NCI-H128 (cell line): Measurements from ENCODE around the gene GDF9.
A peak's percentile ranks its signal among the peaks of the same experiment; 100 is the strongest.

Experiments
- DNase-seq: peaks from one replicate; lab custom pipeline; 2025; ENCODE audit not compliant: unreplicated experiment; lab: John Stamatoyannopoulos, UW

The GDF9 gene

DNA sequence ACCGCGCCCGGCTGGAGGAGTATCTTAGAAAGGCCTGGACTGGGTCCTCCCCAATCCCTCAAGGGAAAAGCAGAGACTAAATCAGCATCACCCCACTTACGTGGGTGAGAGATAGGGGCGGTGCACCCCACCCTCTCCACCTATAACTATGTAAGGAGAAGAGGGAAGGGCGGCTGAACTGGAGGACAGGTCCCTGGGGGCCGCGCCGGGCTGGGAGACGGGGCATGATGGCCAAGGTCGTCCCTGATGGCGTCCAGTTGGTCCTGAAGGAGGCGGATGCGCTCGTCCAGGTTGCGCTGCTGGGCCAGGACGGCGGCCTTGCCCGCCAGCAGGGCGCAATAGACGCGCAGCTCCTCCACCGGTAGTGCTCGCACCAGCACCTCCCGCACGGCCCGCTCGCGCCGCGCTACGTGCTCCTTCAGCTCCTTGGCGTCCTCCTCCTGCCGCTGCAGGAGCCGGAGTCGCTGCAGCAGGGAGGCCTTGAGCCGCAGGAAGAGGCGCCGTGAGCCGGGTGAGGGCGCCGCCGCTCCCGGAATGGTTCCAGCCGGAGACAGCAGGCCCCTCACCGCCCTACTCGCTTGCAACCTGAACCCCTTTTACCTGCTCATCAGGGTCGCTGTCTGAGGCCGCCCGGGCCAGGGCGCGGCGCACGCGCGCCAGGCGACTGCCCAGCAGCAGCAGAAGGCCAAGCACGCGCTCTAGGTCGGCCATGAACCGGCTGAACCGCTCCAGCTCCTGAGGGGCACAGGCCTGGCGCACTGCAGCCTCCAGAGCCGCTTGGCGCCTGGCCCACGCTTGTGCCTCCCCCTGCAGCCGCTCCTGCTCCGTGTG is 43.4 kb downstream of the GDF9 start:
- no peak for DNase-seq

DNA sequence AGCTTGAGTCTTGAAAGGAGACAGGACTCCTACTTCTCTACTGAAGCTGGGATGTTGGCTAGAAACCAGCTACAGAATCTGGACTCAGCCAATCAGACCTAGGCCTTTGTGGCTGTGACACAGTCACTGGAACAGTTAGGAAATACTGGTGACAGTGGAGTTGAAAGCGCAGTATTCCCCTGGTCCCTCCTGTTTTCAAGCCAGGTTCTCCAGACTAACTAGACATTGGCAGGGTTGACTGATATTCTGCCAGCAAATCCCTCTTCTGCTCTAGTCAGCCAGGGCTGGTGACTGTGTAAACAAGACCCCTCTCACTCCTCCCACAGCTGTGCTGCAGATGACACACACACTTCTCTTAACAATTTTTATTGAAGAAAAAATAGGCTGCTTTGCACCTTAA is 44.5 kb downstream of the GDF9 start:
- DNase-seq: no peak

DNA sequence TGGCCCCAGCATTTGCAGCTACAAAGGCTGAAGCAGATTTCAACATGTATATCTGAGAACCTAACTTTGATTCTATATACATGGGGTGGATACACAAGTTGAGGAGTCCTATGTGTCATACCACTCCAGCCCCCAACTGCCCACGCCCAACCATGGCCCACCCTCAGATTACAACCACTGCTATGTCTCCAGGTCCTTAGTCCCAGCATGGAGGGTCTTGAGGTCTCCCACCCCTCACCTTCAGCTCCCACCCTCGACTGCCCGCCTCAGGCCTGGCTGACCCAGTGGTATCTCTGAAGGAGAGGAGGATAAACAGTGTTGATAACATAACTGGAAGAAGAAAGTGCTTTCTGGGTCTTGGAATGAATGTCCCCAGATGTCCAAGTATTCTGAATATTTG is 44.9 kb downstream of the GDF9 start:
- no peak for DNase-seq

DNA sequence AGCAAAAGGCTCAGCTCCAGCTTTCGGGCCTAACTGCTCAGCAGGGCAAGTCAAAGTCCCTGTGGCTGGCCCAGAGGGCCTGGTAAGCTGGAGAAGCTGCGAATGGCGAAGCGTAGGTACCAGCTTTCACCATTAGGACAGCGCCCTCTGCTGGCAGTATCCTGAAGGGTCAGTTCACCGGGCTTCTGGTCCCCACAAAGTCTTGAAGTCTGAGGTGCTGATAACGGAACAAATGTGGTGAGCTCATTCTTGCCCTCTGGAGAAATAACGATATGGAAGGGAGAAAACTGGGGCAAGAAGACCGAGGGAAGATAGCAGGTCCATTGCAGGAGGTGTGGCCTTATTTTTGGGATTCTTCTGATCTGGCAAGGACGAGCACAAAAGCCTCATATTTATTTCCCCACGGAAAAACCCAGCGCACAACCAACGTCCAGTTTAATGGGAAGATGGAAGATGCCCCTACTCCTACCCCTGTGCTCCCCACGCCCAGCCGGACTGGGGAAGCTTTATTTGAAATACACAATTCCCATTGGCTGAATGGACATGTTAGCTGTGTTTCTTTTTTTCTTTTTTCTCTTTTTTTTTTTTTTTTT is 46.0 kb downstream of the GDF9 start:
- peak; percentile 72 for DNase-seq

DNA sequence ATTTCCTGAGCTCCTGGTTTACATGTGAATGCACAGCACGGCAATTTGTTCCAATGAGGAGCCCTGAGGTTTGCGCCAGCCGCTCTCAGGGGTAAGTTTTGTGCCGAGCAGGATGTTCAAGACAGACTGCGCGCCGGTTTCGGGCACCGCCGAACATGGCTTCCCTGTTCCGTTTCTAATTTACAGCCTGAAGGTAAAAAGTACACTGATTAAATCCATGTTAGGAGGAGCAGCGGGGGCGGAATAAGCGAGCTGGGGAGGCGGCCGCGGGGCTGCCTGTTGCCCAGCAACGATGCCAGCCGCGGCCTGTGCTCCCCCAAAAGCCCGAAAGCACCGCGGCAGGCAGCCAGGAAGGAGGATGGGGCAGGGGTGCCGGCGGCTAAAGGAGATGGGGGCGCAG is 46.8 kb downstream of the GDF9 start:
- no peak for DNase-seq

DNA sequence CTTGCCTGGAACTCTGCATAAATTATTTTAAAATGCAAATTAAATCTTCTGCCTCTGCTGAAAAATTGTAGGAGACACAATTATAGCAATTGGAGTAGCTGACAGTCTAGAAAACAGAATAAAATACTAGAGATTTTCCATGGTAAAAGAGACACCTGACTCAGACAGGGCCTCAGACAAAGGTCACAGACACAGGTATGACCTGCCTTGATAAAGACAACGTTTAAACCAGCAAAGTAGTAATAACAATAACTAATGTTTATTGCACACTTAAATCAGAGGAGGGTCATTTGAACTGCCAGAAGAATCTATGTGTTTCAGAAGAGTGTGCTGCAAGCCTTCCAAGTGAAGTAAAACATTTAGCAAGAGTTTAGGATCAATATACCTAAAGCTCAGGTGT is 49.3 kb downstream of the GDF9 start:
- DNase-seq: no peak

DNA sequence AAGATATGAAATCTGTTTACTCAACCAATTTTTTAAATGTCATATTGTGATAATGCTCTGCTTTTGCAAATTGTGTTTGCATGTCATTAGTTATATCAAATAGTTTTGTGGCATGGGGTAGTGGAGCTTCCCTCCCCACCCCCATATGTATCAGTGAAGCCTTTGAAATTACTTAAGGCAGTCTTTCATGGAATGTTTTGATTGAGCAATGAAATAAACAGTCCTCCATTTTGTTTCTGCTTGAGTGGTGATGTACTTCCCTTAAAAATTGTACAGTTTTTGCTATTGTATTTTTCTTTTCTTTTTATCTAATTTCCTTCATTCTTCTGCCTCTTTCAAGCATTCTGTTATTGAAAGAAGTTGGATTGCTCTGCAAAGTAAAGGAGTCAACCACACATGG is 49.7 kb downstream of the GDF9 start:
- DNase-seq: no peak

DNA sequence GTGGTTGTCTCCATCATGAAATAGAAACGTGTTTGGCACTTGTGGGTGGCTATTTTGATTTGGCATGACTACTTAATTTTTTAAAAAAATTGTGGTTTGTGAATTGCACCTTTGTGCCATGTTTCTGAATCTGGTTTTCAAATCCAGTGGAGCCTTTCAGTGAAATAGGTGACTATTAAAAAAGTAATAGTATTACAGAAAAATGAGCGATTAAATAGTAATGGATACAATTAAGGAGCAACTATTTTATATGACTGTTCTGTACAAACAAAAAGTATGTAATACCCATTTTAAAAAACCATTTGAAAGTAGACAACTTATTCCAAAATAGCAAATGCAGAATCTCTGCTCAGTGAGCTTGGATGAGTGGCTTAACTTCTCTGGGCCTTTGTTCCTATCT is 50.2 kb downstream of the GDF9 start:
- no peak for DNase-seq

DNA sequence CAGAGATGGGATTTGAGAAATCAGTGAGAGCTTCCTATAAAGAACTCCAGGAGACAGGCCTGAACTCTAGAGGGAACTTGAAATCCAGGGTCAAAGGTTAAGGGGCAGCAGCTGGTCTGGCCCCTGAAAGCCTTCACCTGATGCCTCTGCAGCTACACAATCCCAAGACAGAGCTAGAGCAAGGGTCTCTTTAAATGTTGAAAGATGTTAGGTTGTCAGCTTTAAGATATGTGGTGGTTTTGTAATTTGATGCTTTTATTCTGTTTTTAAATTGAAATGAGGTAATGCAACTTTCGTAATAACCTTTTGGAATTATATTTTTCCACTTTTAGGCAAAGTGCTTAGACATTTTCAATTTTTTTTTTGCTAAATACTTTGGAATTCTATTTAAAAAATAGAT is 50.8 kb downstream of the GDF9 start:
- no peak for DNase-seq

DNA sequence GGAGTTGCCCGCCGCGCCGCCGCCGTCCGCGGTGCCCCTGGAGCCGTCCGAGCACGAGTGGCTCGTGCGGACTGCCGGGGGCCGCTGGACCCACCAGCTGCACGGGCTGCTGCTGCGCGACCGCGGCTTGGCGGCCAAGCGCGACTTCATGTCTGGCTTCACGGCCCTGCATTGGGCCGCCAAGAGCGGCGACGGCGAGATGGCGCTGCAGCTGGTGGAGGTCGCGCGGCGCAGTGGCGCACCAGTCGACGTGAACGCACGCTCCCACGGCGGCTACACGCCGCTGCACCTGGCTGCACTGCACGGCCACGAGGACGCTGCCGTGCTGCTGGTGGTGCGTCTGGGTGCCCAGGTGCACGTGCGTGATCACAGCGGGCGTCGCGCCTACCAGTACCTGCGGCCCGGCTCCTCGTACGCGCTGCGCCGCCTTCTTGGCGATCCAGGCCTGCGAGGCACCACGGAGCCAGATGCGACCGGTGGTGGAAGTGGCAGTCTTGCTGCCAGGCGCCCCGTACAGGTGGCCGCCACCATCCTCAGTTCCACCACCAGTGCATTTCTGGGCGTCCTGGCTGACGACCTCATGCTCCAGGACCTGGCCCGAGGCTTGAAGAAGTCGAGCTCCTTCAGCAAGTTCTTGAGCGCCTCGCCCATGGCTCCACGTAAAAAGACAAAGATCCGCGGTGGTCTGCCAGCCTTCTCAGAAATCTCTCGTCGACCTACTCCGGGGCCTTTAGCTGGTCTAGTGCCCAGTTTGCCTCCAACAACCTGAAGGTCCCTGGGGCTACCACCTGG is 51.6 kb downstream of the GDF9 start:
- DNase-seq: no peak

DNA sequence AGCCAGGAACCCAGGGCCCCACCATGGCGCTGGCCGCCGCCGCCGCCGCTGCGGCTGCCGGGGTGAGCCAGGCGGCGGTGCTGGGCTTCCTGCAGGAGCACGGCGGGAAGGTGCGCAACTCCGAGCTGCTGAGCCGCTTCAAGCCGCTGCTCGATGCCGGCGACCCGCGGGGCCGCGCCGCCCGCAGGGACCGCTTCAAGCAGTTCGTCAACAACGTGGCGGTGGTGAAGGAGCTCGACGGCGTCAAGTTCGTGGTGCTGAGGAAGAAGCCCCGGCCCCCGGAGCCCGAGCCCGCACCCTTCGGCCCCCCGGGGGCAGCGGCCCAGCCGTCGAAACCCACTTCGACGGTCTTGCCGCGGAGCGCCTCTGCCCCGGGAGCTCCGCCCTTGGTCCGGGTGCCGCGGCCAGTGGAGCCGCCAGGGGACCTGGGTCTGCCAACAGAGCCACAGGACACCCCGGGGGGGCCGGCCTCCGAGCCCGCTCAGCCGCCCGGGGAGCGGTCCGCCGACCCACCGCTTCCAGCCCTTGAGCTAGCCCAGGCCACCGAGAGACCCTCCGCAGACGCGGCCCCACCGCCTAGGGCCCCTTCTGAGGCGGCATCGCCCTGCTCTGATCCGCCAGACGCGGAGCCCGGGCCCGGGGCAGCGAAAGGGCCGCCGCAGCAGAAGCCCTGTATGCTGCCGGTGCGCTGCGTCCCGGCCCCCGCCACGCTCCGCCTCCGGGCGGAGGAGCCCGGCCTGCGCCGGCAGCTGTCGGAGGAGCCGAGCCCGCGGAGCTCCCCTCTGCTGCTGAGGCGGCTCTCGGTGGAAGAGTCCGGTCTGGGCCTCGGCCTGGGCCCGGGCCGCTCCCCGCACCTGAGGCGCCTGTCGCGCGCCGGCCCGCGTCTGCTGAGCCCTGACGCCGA is 52.4 kb downstream of the GDF9 start:
- DNase-seq: no peak

DNA sequence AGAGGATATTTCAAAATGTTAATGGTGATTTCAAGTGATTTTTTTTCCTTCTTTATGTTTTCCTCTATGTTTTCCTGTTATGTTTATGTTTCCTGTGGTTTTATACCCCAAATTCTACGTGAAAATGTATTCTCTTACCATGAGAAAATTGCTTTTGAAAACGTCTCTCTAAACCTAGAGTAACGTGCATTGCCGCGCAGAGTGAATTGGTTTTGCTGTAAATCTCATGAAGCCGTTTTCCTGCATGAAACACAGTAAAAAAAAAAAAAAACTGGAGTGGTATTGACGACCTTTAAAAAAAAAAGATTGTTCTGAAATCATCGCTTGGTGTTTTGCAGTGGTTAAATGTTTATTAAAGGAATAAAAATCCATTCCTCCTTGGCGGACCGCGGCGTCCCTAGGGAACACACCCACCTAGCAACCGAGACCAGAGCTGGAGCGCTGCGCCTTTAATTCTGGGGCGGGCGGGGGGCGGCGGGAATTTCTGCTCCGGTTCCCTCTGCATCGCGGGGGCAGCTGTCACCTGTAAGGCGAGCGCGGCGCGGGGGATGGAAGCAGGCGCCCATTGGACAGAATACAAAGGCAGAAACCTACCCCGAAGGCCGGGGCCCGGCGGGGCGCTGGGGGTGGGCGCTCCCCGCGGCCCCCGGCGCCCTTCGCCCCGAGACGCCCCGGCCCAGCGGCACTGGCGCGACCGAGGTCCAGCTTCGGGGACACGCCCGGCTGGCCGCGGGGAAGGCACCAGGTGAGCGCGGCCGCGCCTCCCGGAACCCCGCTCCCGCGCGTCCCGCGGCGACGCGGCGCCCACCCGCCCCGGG is 53.3 kb downstream of the GDF9 start, which contains the start of gene SOWAHA:
SOWAHA (plus strand) TSS at position 522 of the 818 bp plus-strand sequence. CDS start 320 bp downstream, outside the sequence.
- peak; percentile 22 for DNase-seq

DNA sequence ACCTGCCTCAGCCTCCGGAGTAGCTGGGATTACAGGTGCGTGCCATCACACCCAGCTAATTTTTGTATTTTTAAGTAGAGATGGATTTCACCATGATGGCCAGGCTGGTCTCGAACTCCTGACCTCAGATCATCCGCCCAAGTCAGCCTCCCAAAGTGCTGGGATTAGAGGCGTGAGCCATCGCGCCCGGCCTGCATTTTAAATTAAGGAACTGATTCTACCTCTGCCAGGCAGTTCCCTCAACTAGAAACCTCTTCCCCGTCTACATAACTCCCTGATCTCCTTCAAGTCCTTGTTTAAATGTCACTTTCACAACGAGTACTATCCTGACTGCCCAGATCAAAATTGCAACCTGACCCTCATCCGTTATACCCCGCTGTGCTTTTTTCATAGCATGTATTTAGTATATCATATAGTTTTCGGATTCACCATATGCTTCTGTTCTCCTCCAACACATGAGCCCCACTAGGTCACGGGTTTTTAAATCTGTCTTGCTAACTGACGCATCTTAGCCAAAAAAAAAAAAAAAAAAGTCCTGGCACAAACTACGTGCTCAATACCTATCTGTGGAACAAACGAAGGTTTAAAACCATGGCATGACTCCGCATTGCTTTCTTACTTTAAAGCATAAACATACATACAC is 54.0 kb downstream of the GDF9 start:
- no peak for DNase-seq
